Measurements from ENCODE around the gene TNK2.
A peak's percentile ranks its signal among the peaks of the same experiment; 100 is the strongest.

DNA sequence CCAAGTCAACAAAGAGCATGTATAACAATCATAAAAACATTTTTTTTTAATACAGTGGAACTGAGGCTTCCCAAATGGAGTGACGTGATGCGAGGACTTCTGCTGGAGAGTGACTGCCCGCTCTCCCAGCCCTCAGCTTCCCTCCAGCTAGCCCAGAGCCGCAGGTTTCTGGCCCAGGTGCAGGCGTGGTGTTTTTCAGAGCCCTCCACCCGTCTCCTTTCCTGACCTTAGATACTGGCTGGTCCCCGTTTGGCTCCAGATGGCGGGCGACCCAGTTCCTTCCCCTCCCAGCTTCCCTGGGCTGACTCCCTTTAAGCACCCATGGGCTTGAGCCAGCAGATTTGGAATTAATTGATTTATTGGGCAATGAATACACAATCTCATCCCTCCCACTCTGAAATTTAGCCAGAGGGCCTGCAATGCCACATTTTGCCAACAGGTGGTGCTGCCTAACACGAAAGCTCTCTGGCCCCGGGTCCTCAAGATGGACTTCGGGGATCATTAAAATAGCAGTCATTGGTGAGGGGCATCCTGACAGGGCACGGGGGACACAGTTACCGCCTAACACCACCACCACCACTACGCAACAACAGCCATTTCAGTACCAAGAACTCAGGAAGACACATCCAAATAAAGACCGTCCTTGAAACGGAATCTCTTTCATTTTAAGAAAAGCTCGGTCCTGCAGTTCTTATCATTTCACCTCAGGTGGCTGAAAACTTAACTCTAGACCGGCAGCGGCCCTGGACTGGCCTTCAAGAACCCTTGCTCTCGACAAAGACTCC is 49.1 kb downstream of the TNK2 start:
- TF ChIP-seq, protein P1, sequence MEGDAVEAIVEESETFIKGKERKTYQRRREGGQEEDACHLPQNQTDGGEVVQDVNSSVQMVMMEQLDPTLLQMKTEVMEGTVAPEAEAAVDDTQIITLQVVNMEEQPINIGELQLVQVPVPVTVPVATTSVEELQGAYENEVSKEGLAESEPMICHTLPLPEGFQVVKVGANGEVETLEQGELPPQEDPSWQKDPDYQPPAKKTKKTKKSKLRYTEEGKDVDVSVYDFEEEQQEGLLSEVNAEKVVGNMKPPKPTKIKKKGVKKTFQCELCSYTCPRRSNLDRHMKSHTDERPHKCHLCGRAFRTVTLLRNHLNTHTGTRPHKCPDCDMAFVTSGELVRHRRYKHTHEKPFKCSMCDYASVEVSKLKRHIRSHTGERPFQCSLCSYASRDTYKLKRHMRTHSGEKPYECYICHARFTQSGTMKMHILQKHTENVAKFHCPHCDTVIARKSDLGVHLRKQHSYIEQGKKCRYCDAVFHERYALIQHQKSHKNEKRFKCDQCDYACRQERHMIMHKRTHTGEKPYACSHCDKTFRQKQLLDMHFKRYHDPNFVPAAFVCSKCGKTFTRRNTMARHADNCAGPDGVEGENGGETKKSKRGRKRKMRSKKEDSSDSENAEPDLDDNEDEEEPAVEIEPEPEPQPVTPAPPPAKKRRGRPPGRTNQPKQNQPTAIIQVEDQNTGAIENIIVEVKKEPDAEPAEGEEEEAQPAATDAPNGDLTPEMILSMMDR (IDR thresholded peaks at IDR 0.05; ENCODE audit: insufficient read depth, low read length, poor library complexity, severe bottlenecking) = peak; percentile 96
- no peak for TF ChIP-seq EZH2phosphoT487 (conservative IDR thresholded peaks at IDR 0.05; ENCODE audit: low read length)
